ENCODE results near the gene SLC37A1.

- TF ChIP-seq CTCF (conservative IDR thresholded peaks at IDR 0.05 in 1 of 2, IDR thresholded peaks at IDR 0.05 in 1 of 2; ENCODE audit: extremely low read depth in 1 of 2, insufficient read depth in 1 of 2, low read depth in 1 of 2, low read length in 2 of 2) (no peak), EZH2 (IDR thresholded peaks at IDR 0.05; ENCODE audit: borderline replicate concordance, low read length) (no peak)
Measured at GRCh38 chr21:42489991-42490390, 23.7 kb upstream of the SLC37A1 start.
